Epidermal melanocyte (primary cell): Measurements from ENCODE around the gene ZNF609.

Source experiments
- DNase-seq: peaks from one replicate; pipeline ENCODE4 v3.0.0; 2011; ENCODE audit warnings: low spot score; ENCODE audit not compliant: insufficient read length

The ZNF609 gene

DNA sequence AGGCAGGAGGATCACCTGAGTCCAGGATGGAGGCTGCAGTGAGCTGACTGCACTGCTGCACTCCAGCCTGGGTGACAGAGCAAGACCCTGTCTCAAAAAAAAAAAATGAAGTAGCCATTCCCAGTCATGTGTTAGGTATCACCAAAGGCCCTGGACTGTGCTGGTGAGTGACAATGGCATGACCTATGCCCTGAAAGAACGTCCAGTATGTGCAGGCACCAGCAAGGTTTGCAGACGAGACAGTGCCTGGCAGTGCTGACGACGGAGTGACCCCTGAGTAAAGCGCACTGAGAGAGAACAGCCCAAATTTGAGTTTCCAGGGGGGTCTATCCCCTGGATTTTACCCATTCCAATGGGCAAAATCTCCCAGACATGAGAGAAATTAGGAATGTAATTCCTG is 269.8 kb downstream of the ZNF609 start:
- DNase-seq: no peak

DNA sequence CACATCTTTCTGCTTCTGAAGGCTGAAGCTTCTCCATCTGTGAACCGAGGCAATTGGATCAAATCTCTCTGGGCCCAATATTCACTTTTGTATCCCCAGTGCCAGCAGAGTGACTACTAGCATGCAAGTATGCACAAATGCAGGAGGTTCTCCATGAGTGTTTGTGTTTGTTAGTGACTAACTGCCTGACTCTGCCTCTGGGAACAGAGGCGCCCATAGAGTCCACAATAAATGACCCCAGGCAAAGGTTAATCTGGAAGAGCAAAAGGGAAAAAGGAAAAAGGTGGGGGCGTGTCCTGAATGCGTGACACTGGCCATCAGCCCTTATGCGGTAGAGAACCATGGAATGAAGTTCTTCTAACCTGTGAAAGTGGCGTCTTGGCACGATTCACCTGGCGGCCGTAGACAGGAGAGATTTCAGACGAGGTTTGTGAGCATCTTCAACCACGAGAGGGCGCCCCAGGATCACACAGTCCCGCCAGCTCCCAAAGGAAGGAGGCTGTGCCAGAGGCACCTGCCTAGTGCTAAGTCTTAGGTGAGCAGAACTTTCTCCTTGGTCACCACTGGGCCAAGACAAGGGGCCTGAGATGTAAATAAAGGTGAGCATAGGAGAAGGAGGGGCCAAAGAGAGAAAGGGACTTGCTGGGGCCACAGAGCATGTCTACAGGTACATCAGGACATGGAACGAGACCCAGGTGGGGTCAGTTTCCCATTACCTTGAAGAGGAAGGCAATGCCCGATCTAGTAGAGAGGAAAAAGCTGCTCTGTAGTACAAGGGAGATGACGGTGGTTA is 270.8 kb downstream of the ZNF609 start:
- peak; percentile 51 for DNase-seq

DNA sequence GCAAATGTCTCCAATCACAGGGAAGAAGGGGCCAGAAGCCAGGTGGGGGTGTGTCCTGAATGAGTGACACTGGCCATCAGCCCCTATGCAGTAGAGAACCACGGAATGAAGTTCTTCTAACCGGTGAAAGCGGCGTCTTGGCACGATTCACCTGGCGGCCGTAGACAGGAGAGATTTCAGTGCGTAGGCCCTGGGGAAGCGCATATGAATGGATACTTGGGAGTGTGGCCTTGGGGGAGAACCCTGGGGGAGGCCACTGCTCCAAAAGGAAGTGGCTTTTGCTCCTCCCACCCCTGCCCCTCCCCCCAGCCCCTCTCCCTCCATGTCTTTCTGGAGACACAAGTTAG is 271.4 kb downstream of the ZNF609 start:
- no peak for DNase-seq

DNA sequence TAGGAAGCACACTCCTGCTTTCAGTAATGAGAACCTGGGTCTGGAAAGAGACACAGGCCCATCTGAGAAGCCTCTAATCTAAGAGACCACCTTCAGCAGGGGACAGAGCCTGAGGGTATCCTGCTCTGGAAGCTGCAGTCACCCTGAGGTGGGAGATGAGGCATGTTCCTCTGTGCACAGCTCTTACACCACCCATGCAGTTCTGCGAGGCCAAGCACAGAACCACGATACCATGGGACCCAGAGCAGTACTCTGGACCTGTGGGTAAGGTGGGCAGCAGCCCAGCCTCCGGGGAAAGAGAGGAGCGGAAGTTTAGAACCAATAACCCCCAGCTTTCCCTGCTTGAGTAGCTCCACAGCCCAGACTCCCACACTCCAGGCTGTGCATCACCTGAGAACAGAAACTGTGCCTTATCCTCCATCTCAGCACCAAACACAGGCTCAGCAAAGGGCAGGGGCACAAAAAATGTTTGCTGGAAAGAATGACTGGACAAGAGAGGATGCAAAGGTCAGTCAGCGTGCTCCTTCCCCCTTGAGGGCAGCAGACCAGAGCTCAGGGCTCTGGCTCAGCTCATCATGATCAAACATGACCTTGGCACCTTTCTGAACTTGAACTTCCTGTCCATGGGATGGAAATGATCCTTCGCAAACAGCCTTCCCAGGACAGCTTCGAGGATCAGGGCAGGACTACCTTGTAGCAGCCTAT is 271.9 kb downstream of the ZNF609 start:
- DNase-seq: no peak
